HepG2 (cell line): ENCODE results near the gene ZNF507. TPM values are rescaled to one million over a fixed set of nuclear protein-coding genes. Genes with fewer than 3 reads are reported as not detected.
A peak's percentile ranks its signal among the peaks of the same experiment; 100 is the strongest.

Experiments
- AKNA ChIP-seq: sonication (generic); formaldehyde crosslinking; IDR thresholded peaks from 2 replicates; pipeline ENCODE4 v1.4.0; 2020; ENCODE audit warnings: missing genetic modification reagents, borderline replicate concordance
- GATAD2A ChIP-seq: IDR thresholded peaks from 2 replicates; pipeline ENCODE4 v1.6.1; 2016
- ZFP36L2 ChIP-seq: sonication (generic); formaldehyde crosslinking; IDR thresholded peaks from 2 replicates; pipeline ENCODE4 v1.4.0; 2020; ENCODE audit warnings: missing genetic modification reagents
- ZNF687 ChIP-seq: sonication (generic); formaldehyde crosslinking; IDR thresholded peaks from 2 replicates; pipeline ENCODE4 v1.5.1; 2020; ENCODE audit warnings: mild to moderate bottlenecking, missing genetic modification reagents, moderate library complexity
- polyA plus RNA-seq, 8 experiments: library from polyadenylated mRNA; depleted of rRNA in 3 of 8; stranded (reverse) in 7 of 8; unstranded in 1 of 8; fragments of >200 nt; fragmentation: Illumina TruSeq in 4 of 8; extraction: Trizol in 4 of 8; gene quantifications; 2 replicates each; pipeline versions ENCODE4 v1.2.1 to v1.2.3, GENCODE V29; 2011 to 2016; ENCODE audit warnings: low read depth in 4 of 8, missing spikeins in 1 of 8, mixed read lengths in 1 of 8; ENCODE audit not compliant: insufficient read depth in 1 of 8
- total RNA-seq, 5 experiments: library from RNA; depleted of rRNA; stranded (reverse); fragments of >200 nt; fragmentation: Illumina TruSeq; extraction: Trizol; gene quantifications; 2 replicates each; pipeline ENCODE4 v1.2.3, GENCODE V29; 2016; ENCODE audit warnings: low read depth in 1 of 5

Gene ZNF507
- total and polyA plus RNA-seq, 2 of the 13 experiments (the other 11 are each of a cell fraction or from before 2014, with no cell fraction given): 7.3 to 10.9 TPM

- 0 out of 2 replicates have a peak, but pooled peaks have one; percentile 11 for TF ChIP-seq ZNF687 (CRISPR knock-in tag)
- TF ChIP-seq AKNA (CRISPR knock-in tag): no peak
- TF ChIP-seq GATAD2A: 0 out of 2 replicates have a peak, but pooled peaks have one; percentile 25
- TF ChIP-seq ZFP36L2 (CRISPR knock-in tag): no peak
Measured at GRCh38 chr19:32309711-32310390, 35.6 kb upstream of the ZNF507 start (continued).
